Measurements from ENCODE around the gene CAMK1D. TPM values are rescaled to one million over a fixed set of nuclear protein-coding genes. Genes with fewer than 3 reads are reported as not detected.

Gene CAMK1D
- total RNA-seq, 2 experiments from 2014 or later, result 19.0 to 25.6 TPM

DNA sequence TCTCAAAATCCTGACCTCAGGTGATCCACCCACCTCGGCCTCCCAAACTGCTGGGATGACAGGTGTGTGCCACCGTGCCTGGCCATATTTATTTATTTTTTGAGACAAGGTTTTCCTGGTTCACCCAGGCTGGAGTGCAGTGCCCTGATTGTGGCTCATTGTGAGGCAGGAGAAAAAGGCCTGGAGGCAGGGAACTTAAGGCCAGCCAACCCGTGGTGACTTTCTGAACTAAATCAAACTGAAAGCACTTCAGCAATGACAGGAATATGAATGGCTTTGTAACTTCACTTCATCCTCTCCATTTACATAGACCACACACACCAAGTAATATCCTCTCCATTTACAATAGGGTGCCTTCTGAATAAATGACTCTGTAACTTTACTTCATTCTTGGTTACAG, 527.8 kb downstream of the CAMK1D start:
- Histone ChIP-seq H2AFZ (ENCODE audit: low read length) (no peak overlapping the region), H3K27ac (ENCODE audit: low read depth, low read length, poor library complexity, severe bottlenecking) (no peak overlapping the region), H3K9me3 (ENCODE audit: low read length) (no peaks in the 10 kb centered on the region), H3K36me3 (ENCODE audit: insufficient read depth, low read length) (no peaks in the 10 kb centered on the region), H3K4me1 (ENCODE audit: insufficient read depth, low read length, poor library complexity, severe bottlenecking) (no peaks in the 10 kb centered on the region), H3K79me2 (ENCODE audit: insufficient read depth, low read depth, low read length) (no peaks in the 10 kb centered on the region), H3K4me2 (ENCODE audit: low read length) (no peak overlapping the region), H3K4me3 (ENCODE audit: low read depth, low read length, poor library complexity, severe bottlenecking) (no peak overlapping the region), H4K20me1 (ENCODE audit: insufficient read depth, low read length) (no peaks in the 10 kb centered on the region), H3K9me2 (ENCODE audit: insufficient read depth, low read length) (no peaks in the 10 kb centered on the region)
- ChIA-PET POLR2A (no interaction called here), CTCF (ENCODE audit: unreplicated experiment) (no interaction called here)
- no peak for TF ChIP-seq EZH2phosphoT487 (IDR thresholded peaks at IDR 0.05; ENCODE audit: borderline replicate concordance, low read depth, low read length)
- TF ChIP-seq, protein P1, sequence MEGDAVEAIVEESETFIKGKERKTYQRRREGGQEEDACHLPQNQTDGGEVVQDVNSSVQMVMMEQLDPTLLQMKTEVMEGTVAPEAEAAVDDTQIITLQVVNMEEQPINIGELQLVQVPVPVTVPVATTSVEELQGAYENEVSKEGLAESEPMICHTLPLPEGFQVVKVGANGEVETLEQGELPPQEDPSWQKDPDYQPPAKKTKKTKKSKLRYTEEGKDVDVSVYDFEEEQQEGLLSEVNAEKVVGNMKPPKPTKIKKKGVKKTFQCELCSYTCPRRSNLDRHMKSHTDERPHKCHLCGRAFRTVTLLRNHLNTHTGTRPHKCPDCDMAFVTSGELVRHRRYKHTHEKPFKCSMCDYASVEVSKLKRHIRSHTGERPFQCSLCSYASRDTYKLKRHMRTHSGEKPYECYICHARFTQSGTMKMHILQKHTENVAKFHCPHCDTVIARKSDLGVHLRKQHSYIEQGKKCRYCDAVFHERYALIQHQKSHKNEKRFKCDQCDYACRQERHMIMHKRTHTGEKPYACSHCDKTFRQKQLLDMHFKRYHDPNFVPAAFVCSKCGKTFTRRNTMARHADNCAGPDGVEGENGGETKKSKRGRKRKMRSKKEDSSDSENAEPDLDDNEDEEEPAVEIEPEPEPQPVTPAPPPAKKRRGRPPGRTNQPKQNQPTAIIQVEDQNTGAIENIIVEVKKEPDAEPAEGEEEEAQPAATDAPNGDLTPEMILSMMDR (conservative IDR thresholded peaks at IDR 0.05; ENCODE audit: low read length), result no peak
- BruUV-seq (replicated peaks), result no TSS peak
- no peak for DNase-seq (ENCODE audit: low spot score)
- intact Hi-C loops (cut with micrococcal nuclease; ENCODE audit: unreplicated experiment), result no loop called here

DNA sequence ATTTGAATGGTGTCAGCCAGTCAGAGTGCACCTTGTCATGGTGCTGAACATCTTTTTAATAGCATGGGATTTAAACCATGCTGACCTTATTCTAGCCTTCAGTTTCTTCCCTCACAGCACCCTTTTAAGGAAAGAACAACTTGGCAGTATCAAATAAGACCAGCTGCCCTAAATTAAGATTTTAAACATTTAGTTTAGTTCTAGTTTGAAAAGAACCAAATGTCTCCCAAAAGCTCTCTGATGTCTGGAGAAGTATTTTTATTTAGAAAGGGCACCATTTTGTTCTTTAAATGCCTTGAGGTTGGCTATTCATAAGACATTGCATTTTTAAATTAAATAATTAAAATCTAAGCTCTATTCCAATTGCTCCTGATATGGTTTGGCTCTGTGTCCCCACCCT, 531.1 kb downstream of the CAMK1D start:
- no peak for DNase-seq (ENCODE audit: low spot score)
- TF ChIP-seq, protein P1 (conservative IDR thresholded peaks at IDR 0.05; ENCODE audit: low read length), result no peak
- TF ChIP-seq EZH2phosphoT487 (IDR thresholded peaks at IDR 0.05; ENCODE audit: borderline replicate concordance, low read depth, low read length), result no peak
- BruUV-seq (replicated peaks), result no TSS peak
- intact Hi-C loops (cut with micrococcal nuclease; ENCODE audit: unreplicated experiment), result no loop called here
- Histone ChIP-seq H3K9me2 (ENCODE audit: insufficient read depth, low read length) (no peaks in the 10 kb centered on the region), H3K4me1 (ENCODE audit: insufficient read depth, low read length, poor library complexity, severe bottlenecking) (no peaks in the 10 kb centered on the region), H3K36me3 (ENCODE audit: insufficient read depth, low read length) (no peaks in the 10 kb centered on the region), H4K20me1 (ENCODE audit: insufficient read depth, low read length) (no peaks in the 10 kb centered on the region), H3K79me2 (ENCODE audit: insufficient read depth, low read depth, low read length) (no peaks in the 10 kb centered on the region), H3K4me2 (ENCODE audit: low read length) (no peak overlapping the region), H3K27ac (ENCODE audit: low read depth, low read length, poor library complexity, severe bottlenecking) (no peak overlapping the region), H3K9me3 (ENCODE audit: low read length) (no peaks in the 10 kb centered on the region), H3K4me3 (ENCODE audit: low read depth, low read length, poor library complexity, severe bottlenecking) (no peak overlapping the region), H2AFZ (ENCODE audit: low read length) (no peak overlapping the region)
- POLR2A ChIA-PET, result interaction anchor here (0.6 to 0.9 kb wide), 2 partner anchors 22 to 548 kb away, joined by 3 to 4 read pairs; no protein-coding TSS in a partner anchor
- CTCF ChIA-PET (ENCODE audit: unreplicated experiment), result no interaction called here

DNA sequence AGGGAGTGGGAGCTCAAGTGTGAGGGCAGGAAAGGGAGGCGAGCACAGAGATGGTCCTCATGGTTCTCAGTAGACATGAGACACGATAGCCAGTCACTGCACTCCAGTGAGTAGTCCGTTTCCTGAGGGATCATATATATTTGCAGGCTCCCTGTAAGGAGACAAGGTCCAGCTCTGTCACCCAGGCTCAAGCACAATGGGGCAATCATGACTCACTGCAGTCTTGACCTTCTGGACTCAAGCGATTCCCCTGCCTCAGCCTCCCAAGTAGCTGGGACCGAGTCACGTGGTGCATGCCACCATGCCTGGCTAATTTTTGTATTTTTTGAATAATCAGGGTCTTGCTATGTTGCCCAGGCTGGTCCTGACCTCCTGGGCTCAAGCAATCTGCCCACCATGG, 535.5 kb downstream of the CAMK1D start:
- no peaks in the 10 kb centered on the region for H3K9me3 ChIP-seq (ENCODE audit: low read length)
- H3K36me3 ChIP-seq (ENCODE audit: insufficient read depth, low read length), result no peaks in the 10 kb centered on the region
- POLR2A ChIA-PET, result interaction anchor here (0.5 to 0.6 kb wide), 2 partner anchors 19 to 126 kb away, joined by 3 to 5 read pairs; no protein-coding TSS in a partner anchor
- intact Hi-C loops (cut with micrococcal nuclease; ENCODE audit: unreplicated experiment), result no loop called here
- TF ChIP-seq, protein P1 (conservative IDR thresholded peaks at IDR 0.05; ENCODE audit: low read length), result no peak
- no peak for TF ChIP-seq EZH2phosphoT487 (IDR thresholded peaks at IDR 0.05; ENCODE audit: borderline replicate concordance, low read depth, low read length)
- H3K9me2 ChIP-seq (ENCODE audit: insufficient read depth, low read length), result no peaks in the 10 kb centered on the region
- H3K79me2 ChIP-seq (ENCODE audit: insufficient read depth, low read depth, low read length), result no peaks in the 10 kb centered on the region
- CTCF ChIA-PET (ENCODE audit: unreplicated experiment), result no interaction called here
- no peak overlapping the region for H2AFZ ChIP-seq (ENCODE audit: low read length)
- no peaks in the 10 kb centered on the region for H3K4me1 ChIP-seq (ENCODE audit: insufficient read depth, low read length, poor library complexity, severe bottlenecking)
- no peak overlapping the region for H3K4me2 ChIP-seq (ENCODE audit: low read length)
- no peaks in the 10 kb centered on the region for H4K20me1 ChIP-seq (ENCODE audit: insufficient read depth, low read length)
- H3K27ac ChIP-seq (ENCODE audit: low read depth, low read length, poor library complexity, severe bottlenecking), result no peak overlapping the region
- H3K4me3 ChIP-seq (ENCODE audit: low read depth, low read length, poor library complexity, severe bottlenecking), result no peak overlapping the region
- no peak for DNase-seq (ENCODE audit: low spot score)
- BruUV-seq (replicated peaks), result no TSS peak

Small RNA genes lying within 50 kb of the gene (microRNA-seq; reads per million reads assigned to microRNA genes)
- gene MIR4480 (ENCODE audit: borderline replicate concordance), result not detected
- not detected for gene MIR4481 (ENCODE audit: borderline replicate concordance)
- not detected for gene MIR548Q (ENCODE audit: borderline replicate concordance)

Small RNA genes lying within 50 kb of the gene (small RNA-seq; reads per million reads assigned to genes)
- gene MIR4480 (not detected), gene MIR548Q (not detected), gene RF00279 (1.0 reads per million, percentile 51 among the genes with 10 or more reads in this experiment), gene RN7SL198P (not detected), gene RNU6ATAC39P (not detected)

Other genes with a start within 250 kb of the CAMK1D start
- gene SEC61A2, start 219.9 kb upstream of the CAMK1D start, total RNA-seq (2014; rRNA removed; shearing (Covaris generic)), result 4.8 and 5.5 TPM in 2 replicates
- gene SEC61A2, start 219.9 kb upstream of the CAMK1D start, total RNA-seq (2022), result 13.8 and 15.1 TPM in 2 replicates
- 55.7 and 70.2 TPM in 2 replicates for gene NUDT5, start 153.7 kb upstream of the CAMK1D start, total RNA-seq (2014; rRNA removed; shearing (Covaris generic))
- 92.1 and 105 TPM in 2 replicates for gene NUDT5, start 153.7 kb upstream of the CAMK1D start, total RNA-seq (2022)
- gene CDC123, start 153.4 kb upstream of the CAMK1D start, total RNA-seq (2014; rRNA removed; shearing (Covaris generic)), result 138 and 168 TPM in 2 replicates
- 128 and 135 TPM in 2 replicates for gene CDC123, start 153.4 kb upstream of the CAMK1D start, total RNA-seq (2022)

All from OCI-LY7 (cell line).